HG02943 (cell line): ENCODE results near the gene RAPGEF1.
"Not testable (repeated sequence)": the region's sequence is repeated elsewhere in the genome, so short reads cannot be mapped to it uniquely, and the experiment has no call there.

Source experiments
- ATAC-seq: cut with Tn5 transposase; IDR thresholded peaks from one replicate; pipeline ENCODE4 v1.9.1; 2021; ENCODE audit warnings: mild to moderate bottlenecking, low read depth, moderate library complexity; ENCODE audit not compliant: unreplicated experiment

Gene RAPGEF1

DNA sequence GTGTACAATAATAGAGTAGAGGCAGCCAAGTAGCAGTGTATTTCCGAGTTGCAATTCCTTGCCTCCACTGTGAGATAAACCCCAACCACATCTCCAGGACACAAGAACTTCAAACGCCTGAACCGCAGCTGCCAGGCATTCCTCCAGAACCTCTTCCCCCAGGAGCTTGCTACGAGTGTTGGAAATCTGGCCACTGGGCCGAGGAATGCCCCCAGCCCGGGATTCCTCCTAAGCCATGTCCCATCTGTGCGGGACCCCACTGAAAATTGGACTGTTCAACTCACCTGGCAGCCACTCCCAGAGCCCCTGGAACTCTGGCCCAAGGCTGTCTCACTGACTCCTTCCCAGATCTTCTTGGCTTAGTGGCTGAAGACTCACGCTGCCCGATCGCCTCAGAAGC lies 190.7 kb downstream of the RAPGEF1 start:
- not testable (repeated sequence) for ATAC-seq

GRCh38 chr9:131546336-131547084 lies 193.4 kb downstream of the RAPGEF1 start:
- ATAC-seq: no peak

GRCh38 chr9:131545786-131546335 lies 194.0 kb downstream of the RAPGEF1 start:
- ATAC-seq: no peak

- ATAC-seq: no peak
Observed at GRCh38 chr9:131545003-131545785, 194.7 kb downstream of the RAPGEF1 start, which contains the start of gene PRRT1B. PRRT1B (plus strand) TSS chr9:131545523; CDS start chr9:131545616, 93 bp downstream.

- ATAC-seq: no peak
Observed at GRCh38 chr9:131543141-131543540, 196.7 kb downstream of the RAPGEF1 start.

GRCh38 chr9:131539223-131539923 lies 200.5 kb downstream of the RAPGEF1 start:
- no peak for ATAC-seq

DNA sequence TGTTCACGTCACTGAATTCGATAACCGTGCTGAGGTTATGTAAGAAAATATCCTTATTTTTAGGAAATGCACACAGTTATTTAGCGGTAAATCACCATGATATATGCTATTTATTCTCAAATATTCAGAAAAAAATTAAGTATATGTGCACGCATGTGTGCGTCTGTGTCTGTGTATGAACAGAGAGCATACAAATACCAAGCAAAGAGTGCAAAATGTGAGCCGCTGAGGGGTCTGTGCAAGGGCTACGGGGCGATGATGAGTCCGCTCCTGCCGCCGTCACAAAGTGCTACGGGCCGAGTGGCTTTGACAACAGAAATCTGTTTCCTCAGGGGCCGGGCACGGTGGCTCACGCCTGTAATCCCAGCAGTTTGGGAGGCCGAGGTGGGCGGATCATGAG lies 201.9 kb downstream of the RAPGEF1 start:
- no peak for ATAC-seq

- ATAC-seq: no peak
Observed at GRCh38 chr9:131534721-131535237, 205.1 kb downstream of the RAPGEF1 start.

DNA sequence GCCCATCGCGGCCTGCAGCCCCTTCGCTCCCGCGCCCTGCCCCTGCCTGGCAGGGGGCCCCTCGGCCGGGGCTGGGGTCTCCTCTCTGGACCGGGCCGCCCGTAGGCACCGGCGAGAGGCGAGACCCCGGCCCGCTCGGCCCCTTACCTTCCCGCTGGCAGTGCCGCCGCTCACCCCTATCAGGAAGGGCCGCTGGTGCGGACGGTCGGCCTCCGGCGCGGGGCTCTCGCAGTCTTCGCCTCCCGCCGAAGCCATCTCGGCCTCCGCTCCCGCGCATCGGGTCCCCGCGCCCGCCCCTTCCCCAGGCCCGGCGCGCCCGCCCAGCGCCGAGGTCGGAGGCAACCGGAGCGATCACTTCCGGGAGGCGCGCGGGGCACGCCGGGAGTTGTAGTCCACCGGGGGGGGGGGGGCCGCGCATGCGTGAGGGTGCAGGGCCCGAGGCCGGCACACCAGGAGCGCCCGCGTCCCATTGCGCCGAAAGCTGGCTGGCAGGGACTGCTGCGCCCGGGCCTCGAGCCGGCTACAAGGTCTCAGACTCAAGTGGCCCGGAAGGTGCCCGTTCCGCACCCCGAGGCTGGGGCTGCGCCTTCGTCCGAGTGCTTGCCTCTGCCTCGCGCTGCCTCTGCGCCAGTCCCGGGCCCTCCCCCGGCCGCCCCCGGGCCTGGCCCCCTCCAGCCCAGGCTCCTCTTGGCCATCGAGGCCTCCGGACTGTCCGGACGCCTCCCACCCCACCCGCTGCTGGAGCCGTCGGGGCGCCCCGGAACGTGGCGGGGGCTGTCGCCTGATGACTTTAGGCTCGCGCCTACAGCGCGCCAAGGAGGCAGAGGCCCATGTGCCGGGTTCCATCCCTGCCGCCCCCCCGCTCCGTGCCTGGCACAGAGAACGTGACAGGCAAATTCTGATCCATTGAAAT lies 208.7 kb downstream of the RAPGEF1 start, which contains the start of gene UCK1:
UCK1 (minus strand) TSS at position 344 of the 913 bp plus-strand sequence; CDS start at position 255, 89 bp downstream.
- no peak for ATAC-seq

DNA sequence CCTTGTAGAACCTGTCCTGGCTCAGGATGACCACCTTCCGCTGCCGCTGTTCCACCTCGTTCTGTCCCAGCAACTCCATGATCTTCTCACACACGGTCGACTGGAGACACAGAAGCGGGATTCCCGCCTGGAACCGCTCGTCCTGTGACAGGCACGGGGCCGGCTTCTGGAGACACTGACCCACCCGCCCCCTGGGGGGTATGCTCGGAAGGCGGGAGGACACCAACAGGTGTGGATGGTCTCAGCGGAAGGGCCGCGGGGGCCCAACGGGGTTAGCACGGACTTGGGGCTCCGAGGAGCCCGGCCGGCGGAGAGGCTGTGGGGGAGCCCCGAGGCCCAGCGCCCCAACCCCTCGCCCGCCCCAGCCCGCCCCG lies 209.3 kb downstream of the RAPGEF1 start:
- ATAC-seq: no peak

- ATAC-seq: no peak
Observed at GRCh38 chr9:131529597-131530545, 210.0 kb downstream of the RAPGEF1 start.

GRCh38 chr9:131528886-131529505 lies 210.9 kb downstream of the RAPGEF1 start:
- ATAC-seq: no peak

GRCh38 chr9:131528186-131528585 lies 211.7 kb downstream of the RAPGEF1 start:
- no peak for ATAC-seq
